Mesenchymal stem cell (in vitro differentiated cells and primary cell): Measurements from ENCODE around the gene SEC14L2.

Experiments used
- DNase-seq: peaks from one replicate; pipeline ENCODE4 v3.0.0-alpha.2; 2013
- H2AFZ ChIP-seq: one replicate; pipeline ENCODE4 v1.6.1; 2013; ENCODE audit warnings: low read depth, mild to moderate bottlenecking, control low read depth, inconsistent platforms, low read length, moderate library complexity
- H2AK5ac ChIP-seq: 2 replicates; pipeline ENCODE4 v1.6.1; 2013; ENCODE audit warnings: low read length, moderate library complexity, mild to moderate bottlenecking, inconsistent platforms; ENCODE audit not compliant: severe bottlenecking
- H2BK120ac ChIP-seq: one replicate; pipeline ENCODE4 v1.6.1; 2013; ENCODE audit warnings: low read depth, mild to moderate bottlenecking, inconsistent platforms, low read length, moderate library complexity
- H2BK12ac ChIP-seq, 2 experiments: one replicate each; pipeline ENCODE4 v1.6.1; 2013; ENCODE audit warnings: inconsistent platforms in 2 of 2, low read length in 2 of 2, mild to moderate bottlenecking in 2 of 2, moderate library complexity in 2 of 2, control low read depth in 1 of 2
- H2BK15ac ChIP-seq: one replicate; pipeline ENCODE4 v1.6.1; 2013; ENCODE audit warnings: mild to moderate bottlenecking, low read depth, inconsistent platforms; ENCODE audit not compliant: poor library complexity, severe bottlenecking
- H2BK5ac ChIP-seq: 2 replicates; pipeline ENCODE4 v1.6.1; 2013; ENCODE audit warnings: low read depth, mild to moderate bottlenecking, low read length, control low read depth, inconsistent platforms; ENCODE audit not compliant: poor library complexity, severe bottlenecking
- H3K14ac ChIP-seq, 2 experiments: one replicate each; pipeline ENCODE4 v1.6.1; 2013; ENCODE audit warnings: inconsistent platforms in 2 of 2, low read length in 2 of 2, control low read depth in 1 of 2, mild to moderate bottlenecking in 1 of 2, moderate library complexity in 1 of 2
- H3K18ac ChIP-seq, 2 experiments: one replicate each; pipeline ENCODE4 v1.6.1; 2013; ENCODE audit warnings: inconsistent platforms in 2 of 2, low read length in 2 of 2, control low read depth in 1 of 2, low read depth in 1 of 2, mild to moderate bottlenecking in 1 of 2
- H3K23ac ChIP-seq, 2 experiments: one replicate each; pipeline ENCODE4 v1.6.1; 2013; ENCODE audit warnings: inconsistent platforms in 2 of 2, low read length in 2 of 2, mild to moderate bottlenecking in 2 of 2, moderate library complexity in 2 of 2, control low read depth in 1 of 2
- H3K27ac ChIP-seq: 2 replicates; pipeline ENCODE4 v1.5.1; 2013; ENCODE audit warnings: mild to moderate bottlenecking, moderate library complexity, low read length, control low read depth, inconsistent platforms; ENCODE audit not compliant: poor library complexity, severe bottlenecking
- H3K27me3 ChIP-seq, 2 experiments: 2 replicates each; pipeline versions ENCODE4 v1.6.1 to v1.7.0; 2013; ENCODE audit warnings: low read length in 2 of 2, mild to moderate bottlenecking in 2 of 2, moderate library complexity in 2 of 2, control low read depth in 1 of 2, inconsistent platforms in 1 of 2; ENCODE audit not compliant: control insufficient read depth in 1 of 2, insufficient read depth in 1 of 2
- H3K36me3 ChIP-seq, 2 experiments: 2 replicates each; pipeline versions ENCODE4 v1.6.1 to v1.7.0; 2013; ENCODE audit warnings: low read length in 2 of 2, control low read depth in 1 of 2, inconsistent platforms in 1 of 2, low read depth in 1 of 2, mild to moderate bottlenecking in 1 of 2; ENCODE audit not compliant: insufficient read depth in 2 of 2, control insufficient read depth in 1 of 2
- H3K4ac ChIP-seq, 2 experiments: one replicate each; pipeline ENCODE4 v1.6.1; 2013; ENCODE audit warnings: inconsistent platforms in 2 of 2, low read length in 2 of 2, mild to moderate bottlenecking in 2 of 2, moderate library complexity in 2 of 2, control low read depth in 1 of 2, low read depth in 1 of 2
- H3K4me1 ChIP-seq: 2 replicates; pipeline ENCODE4 v1.6.1; 2013; ENCODE audit warnings: low read depth, low read length, control low read depth; ENCODE audit not compliant: control insufficient read depth, insufficient read depth
- H3K4me2 ChIP-seq: 2 replicates; pipeline ENCODE4 v1.6.1; 2013; ENCODE audit warnings: low read length, mild to moderate bottlenecking, inconsistent platforms; ENCODE audit not compliant: poor library complexity, severe bottlenecking
- H3K4me3 ChIP-seq, 2 experiments: 2 replicates each; pipeline versions ENCODE4 v1.5.1 to v1.7.0; 2013; ENCODE audit warnings: low read length in 2 of 2, mild to moderate bottlenecking in 2 of 2, control low read depth in 1 of 2, low read depth in 1 of 2; ENCODE audit not compliant: insufficient read depth in 1 of 2
- H3K79me1 ChIP-seq: replicated peaks from 2 replicates; pipeline ENCODE4 v1.6.1; 2013; ENCODE audit warnings: mild to moderate bottlenecking, control low read depth, low read length, inconsistent platforms; ENCODE audit not compliant: poor library complexity, severe bottlenecking
- H3K9ac ChIP-seq: 2 replicates; pipeline ENCODE4 v1.7.0; 2013; ENCODE audit warnings: mild to moderate bottlenecking, low read length, moderate library complexity
- H3K9me3 ChIP-seq: 2 replicates; pipeline ENCODE4 v1.7.0; 2013; ENCODE audit warnings: mild to moderate bottlenecking, low read length; ENCODE audit not compliant: control insufficient read depth
- H4K8ac ChIP-seq: one replicate; pipeline ENCODE4 v1.6.1; 2013; ENCODE audit warnings: inconsistent platforms, mild to moderate bottlenecking, low read length, moderate library complexity
- H4K91ac ChIP-seq: one replicate; pipeline ENCODE4 v1.6.1; 2013; ENCODE audit warnings: mild to moderate bottlenecking, low read length, inconsistent platforms
- WGBS: methylation state at CpG from one replicate; pipeline ENCODE4 v1.1.7; 2013; ENCODE audit warnings: mixed read lengths; 5-methylcytosine and 5-hydroxymethylcytosine counted together

SEC14L2 gene

DNA sequence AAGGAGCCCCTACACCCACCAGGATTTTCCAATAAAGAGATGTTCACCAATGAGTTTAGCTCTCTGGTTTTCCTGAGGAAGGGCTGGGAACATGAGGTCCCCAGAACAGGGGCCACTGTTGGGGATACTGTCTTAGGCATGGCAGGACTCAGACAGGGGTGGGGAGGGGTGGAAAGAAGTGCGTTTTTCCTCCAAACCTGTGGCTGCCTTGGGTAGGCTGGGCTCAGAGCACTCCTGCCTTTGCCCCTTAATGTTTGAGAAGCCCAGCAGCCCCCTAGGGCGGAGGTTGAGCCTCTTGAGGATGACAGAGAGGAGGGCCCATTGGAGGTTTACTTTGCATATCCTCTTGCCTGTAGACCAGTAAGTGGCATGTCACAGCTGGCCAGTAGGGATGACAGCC lies 39.4 kb downstream of the SEC14L2 start:
- 97% methylated on average over 2 of the region's 2 CpGs for WGBS
- H3K4me1 ChIP-seq = peaks cover 6% of the 10 kb centered on the region

GRCh38 chr22:30438559-30438958 lies 41.7 kb downstream of the SEC14L2 start:
- Histone ChIP-seq H2BK15ac (no peak overlapping the region), H3K14ac (no peak overlapping the region), H4K8ac (no peak overlapping the region), H3K18ac (no peak overlapping the region), H4K91ac (no peak overlapping the region), H3K23ac (no peak overlapping the region), H3K27ac (no peak overlapping the region), H3K9me3 (no peaks in the 10 kb centered on the region), H3K4me1 (peaks cover 6% of the 10 kb centered on the region), H2BK120ac (no peak overlapping the region), H3K4me3 (no peak overlapping the region), H2AFZ (no peak overlapping the region), H2AK5ac (no peak overlapping the region), H3K27me3 (peaks cover 6 to 8% of the 10 kb centered on the region in 2 experiments), H3K79me1 (no peaks in the 10 kb centered on the region), H3K9ac (no peak overlapping the region), H3K4me2 (no peak overlapping the region), H2BK5ac (no peak overlapping the region), H2BK12ac (no peak overlapping the region), H3K36me3 (no peaks in the 10 kb centered on the region), H3K4ac (no peak overlapping the region)
- DNase-seq = no peak
- 58% methylated on average over 3 of the region's 3 CpGs for WGBS

More for the DNA sequence above, 39.4 kb downstream of the SEC14L2 start:
- Histone ChIP-seq H4K91ac (no peak overlapping the region), H3K27me3 (peaks cover 6 to 8% of the 10 kb centered on the region in 2 experiments), H3K36me3 (no peaks in the 10 kb centered on the region), H3K9me3 (no peaks in the 10 kb centered on the region), H2BK5ac (no peak overlapping the region), H3K79me1 (no peaks in the 10 kb centered on the region), H2BK120ac (no peak overlapping the region), H2BK15ac (no peak overlapping the region), H3K4me2 (no peak overlapping the region), H3K9ac (no peak overlapping the region), H3K23ac (no peak overlapping the region), H2AFZ (no peak overlapping the region), H3K18ac (no peak overlapping the region), H4K8ac (no peak overlapping the region), H3K27ac (no peak overlapping the region), H2BK12ac (peak overlapping the region in 1 of 2 experiments; percentile 63), H2AK5ac (no peak overlapping the region), H3K14ac (no peak overlapping the region), H3K4ac (no peak overlapping the region), H3K4me3 (no peak overlapping the region)
- no peak for DNase-seq

DNA sequence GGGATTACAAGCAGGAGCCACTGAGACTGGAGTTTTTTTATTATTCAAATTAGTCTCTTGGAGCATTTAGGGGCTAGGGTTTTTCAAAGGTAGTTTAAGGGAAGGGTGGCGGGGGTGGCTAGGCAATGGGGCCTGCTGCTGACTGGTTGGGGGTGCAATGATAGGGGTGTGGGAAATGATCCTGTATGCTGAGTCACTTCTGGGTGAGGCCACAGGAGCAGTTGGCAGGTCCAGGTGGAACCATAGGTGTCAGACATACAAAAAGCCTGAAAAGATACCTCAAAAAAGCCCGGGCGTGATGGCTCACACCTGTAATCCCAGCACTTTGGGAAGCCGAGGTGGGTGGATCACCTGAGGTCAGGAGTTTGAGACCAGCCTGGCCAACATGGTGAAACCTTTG lies 42.4 kb downstream of the SEC14L2 start:
- H3K4ac ChIP-seq = no peak overlapping the region
- H3K14ac ChIP-seq = no peak overlapping the region
- H2BK15ac ChIP-seq = no peak overlapping the region
- no peak overlapping the region for H2BK5ac ChIP-seq
- no peaks in the 10 kb centered on the region for H3K9me3 ChIP-seq
- H3K79me1 ChIP-seq = no peaks in the 10 kb centered on the region
- H3K27ac ChIP-seq = no peak overlapping the region
- no peak overlapping the region for H3K23ac ChIP-seq
- H2BK120ac ChIP-seq = no peak overlapping the region
- H4K8ac ChIP-seq = no peak overlapping the region
- no peak overlapping the region for H4K91ac ChIP-seq
- H2AFZ ChIP-seq = no peak overlapping the region
- peaks cover 8% of the 10 kb centered on the region for H3K4me1 ChIP-seq
- no peak overlapping the region for H3K4me3 ChIP-seq
- WGBS = 84% methylated on average over 4 of the region's 4 CpGs
- no peak overlapping the region for H3K4me2 ChIP-seq
- peaks cover 6 to 8% of the 10 kb centered on the region in 2 experiments for H3K27me3 ChIP-seq
- H3K36me3 ChIP-seq = no peaks in the 10 kb centered on the region
- no peak overlapping the region for H3K18ac ChIP-seq
- no peak overlapping the region for H2BK12ac ChIP-seq
- no peak for DNase-seq
- H2AK5ac ChIP-seq = no peak overlapping the region
- H3K9ac ChIP-seq = no peak overlapping the region

- Histone ChIP-seq H3K27me3 (peaks cover 6 to 8% of the 10 kb centered on the region in 2 experiments), H2BK5ac (no peak overlapping the region), H3K9ac (no peak overlapping the region), H3K4me3 (no peak overlapping the region), H4K8ac (no peak overlapping the region), H2BK12ac (no peak overlapping the region), H4K91ac (no peak overlapping the region), H3K79me1 (no peaks in the 10 kb centered on the region), H3K4me2 (no peak overlapping the region), H2BK120ac (no peak overlapping the region), H3K36me3 (no peaks in the 10 kb centered on the region), H3K14ac (no peak overlapping the region), H3K4ac (no peak overlapping the region), H2BK15ac (no peak overlapping the region), H2AFZ (no peak overlapping the region), H3K9me3 (no peaks in the 10 kb centered on the region), H3K23ac (no peak overlapping the region), H3K18ac (no peak overlapping the region), H3K27ac (no peak overlapping the region), H2AK5ac (no peak overlapping the region), H3K4me1 (peaks cover 10% of the 10 kb centered on the region)
- WGBS = 94% methylated on average over 11 of the region's 11 CpGs
- no peak for DNase-seq
Measured at GRCh38 chr22:30439836-30440235, 43.0 kb downstream of the SEC14L2 start.
